ENCODE measurements around the gene AMOTL1. TPM values are rescaled to one million over a fixed set of nuclear protein-coding genes. Genes with fewer than 3 reads are reported as not detected.

Gene AMOTL1
- total and polyA plus RNA-seq, 11 donors = 6.2 to 76.0 (median 50.9) TPM

DNA sequence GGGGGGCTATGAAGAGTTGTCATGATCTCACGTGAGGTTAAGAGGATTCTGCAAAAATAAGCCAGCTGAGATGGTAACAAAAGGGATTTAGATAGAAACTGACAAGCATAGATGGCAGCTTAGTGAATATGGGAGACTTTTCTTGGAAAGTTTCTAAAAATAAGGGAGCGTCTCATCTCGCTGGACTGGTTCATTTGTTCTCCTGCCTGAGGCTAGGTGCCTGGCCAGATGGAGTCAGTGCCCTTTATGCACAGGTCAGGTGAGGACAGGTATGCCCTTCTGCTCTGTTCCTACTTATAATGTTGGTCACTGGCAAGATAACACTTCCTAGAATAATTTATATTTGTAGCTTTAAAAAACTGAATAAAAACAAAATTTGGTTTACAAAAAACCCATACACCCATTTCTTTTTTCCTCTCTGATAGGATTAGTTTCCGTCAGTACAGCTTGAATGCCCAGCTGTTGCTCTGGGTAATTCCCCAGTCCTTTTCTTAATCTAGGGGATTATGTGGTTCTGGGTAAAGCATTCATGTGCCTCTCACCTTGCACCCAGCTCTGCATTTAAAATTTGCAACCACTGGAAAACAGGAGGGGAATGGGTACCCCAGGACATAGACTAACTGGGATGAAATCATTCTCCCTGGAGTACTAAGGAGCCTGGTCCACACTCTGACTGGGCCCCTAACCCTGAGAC is 90.0 kb downstream of the AMOTL1 start:
- no peak for DNase-seq
- no peak for TF ChIP-seq POLR2A (IDR thresholded peaks at IDR 0.05)
- TF ChIP-seq, protein P1, sequence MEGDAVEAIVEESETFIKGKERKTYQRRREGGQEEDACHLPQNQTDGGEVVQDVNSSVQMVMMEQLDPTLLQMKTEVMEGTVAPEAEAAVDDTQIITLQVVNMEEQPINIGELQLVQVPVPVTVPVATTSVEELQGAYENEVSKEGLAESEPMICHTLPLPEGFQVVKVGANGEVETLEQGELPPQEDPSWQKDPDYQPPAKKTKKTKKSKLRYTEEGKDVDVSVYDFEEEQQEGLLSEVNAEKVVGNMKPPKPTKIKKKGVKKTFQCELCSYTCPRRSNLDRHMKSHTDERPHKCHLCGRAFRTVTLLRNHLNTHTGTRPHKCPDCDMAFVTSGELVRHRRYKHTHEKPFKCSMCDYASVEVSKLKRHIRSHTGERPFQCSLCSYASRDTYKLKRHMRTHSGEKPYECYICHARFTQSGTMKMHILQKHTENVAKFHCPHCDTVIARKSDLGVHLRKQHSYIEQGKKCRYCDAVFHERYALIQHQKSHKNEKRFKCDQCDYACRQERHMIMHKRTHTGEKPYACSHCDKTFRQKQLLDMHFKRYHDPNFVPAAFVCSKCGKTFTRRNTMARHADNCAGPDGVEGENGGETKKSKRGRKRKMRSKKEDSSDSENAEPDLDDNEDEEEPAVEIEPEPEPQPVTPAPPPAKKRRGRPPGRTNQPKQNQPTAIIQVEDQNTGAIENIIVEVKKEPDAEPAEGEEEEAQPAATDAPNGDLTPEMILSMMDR (IDR thresholded peaks at IDR 0.05) = no peak
- H3K36me3 ChIP-seq = peaks cover 0 to 100% (median 79%) of the 10 kb centered on the region in 9 donors
- intact Hi-C loops (cut with DNase I) = loop anchor here in 1 of 10 donors (5.0 kb wide), 1 partner anchor 66 kb away; no protein-coding TSS in a partner anchor
- 80 to 93% (median 88%) methylated on average over 4 of the region's 4 CpGs for whole genome bisulfite sequencing, 4 donors
- ATAC-seq = no peak
- no peak overlapping the region for H3K27ac ChIP-seq
- H3K27me3 ChIP-seq = no peaks in the 10 kb centered on the region
- no peaks in the 10 kb centered on the region for H3K9me3 ChIP-seq
- peaks cover 0 to 23% (median 5%) of the 10 kb centered on the region in 12 donors for H3K4me1 ChIP-seq
- no peak overlapping the region for H3K4me3 ChIP-seq

DNA sequence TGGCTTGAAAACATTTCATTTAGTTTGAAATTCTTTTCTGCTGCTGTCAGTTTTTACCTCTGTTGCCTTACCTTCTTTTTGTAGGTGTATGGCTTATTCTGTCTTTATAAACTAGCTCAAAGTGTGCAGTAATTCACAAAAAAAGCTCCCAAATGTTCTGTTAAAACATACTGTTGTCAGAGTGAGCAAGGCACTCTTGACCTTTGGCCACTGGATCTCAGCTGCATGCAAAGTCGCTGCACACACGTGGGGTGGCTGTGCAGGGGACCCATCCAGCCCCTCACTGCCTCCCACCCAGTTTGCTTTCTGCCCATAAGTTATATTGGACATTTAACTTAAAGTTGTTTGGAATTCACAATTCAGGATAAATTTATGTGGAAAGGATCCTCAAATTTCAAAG is 92.2 kb downstream of the AMOTL1 start:
- H3K9me3 ChIP-seq = no peaks in the 10 kb centered on the region
- H3K36me3 ChIP-seq = peaks cover 0 to 97% (median 71%) of the 10 kb centered on the region in 9 donors
- H3K4me1 ChIP-seq = peaks cover 0 to 12% (median 2%) of the 10 kb centered on the region in 12 donors
- intact Hi-C loops (cut with DNase I) = no loop called here
- no peak overlapping the region for H3K27ac ChIP-seq
- DNase-seq = no peak
- 89 to 95% (median 93%) methylated on average over 2 of the region's 2 CpGs for WGBS, 4 donors
- H3K4me3 ChIP-seq = no peak overlapping the region
- no peak for ATAC-seq
- H3K27me3 ChIP-seq = no peaks in the 10 kb centered on the region
- TF ChIP-seq, protein P1 (IDR thresholded peaks at IDR 0.05) = no peak
- no peak for TF ChIP-seq POLR2A (IDR thresholded peaks at IDR 0.05)

DNA sequence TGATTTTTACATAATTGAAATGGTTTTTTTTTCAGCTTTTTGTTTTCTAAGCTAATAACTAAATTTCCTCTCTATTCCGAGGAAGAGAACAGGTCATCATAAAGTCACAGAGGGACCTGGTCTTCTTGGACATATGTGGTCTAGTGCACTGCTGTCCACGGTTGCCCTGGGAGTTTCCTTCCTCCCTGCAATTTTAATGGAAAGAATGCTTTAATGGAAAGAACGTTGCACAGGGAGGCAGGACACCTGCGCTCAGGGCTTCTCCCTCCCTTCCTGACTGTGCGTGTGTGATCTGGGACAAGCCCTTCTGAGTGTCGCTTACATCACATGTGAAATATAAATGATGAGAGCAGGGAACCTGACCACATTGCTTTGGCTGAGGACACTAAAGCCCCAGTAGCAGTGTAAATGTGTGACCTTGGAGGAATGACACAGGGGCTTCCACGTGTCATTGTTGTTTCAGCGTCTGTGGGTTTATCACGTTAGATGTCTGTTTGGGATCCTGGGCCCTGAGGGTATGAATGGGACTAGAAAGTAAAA is 93.2 kb downstream of the AMOTL1 start:
- ATAC-seq (no peak), DNase-seq (no peak)
- Histone ChIP-seq H3K9me3 (no peaks in the 10 kb centered on the region), H3K27me3 (no peaks in the 10 kb centered on the region), H3K27ac (no peak overlapping the region), H3K4me3 (no peak overlapping the region), H3K4me1 (peaks cover 0 to 3% (median 0%) of the 10 kb centered on the region in 12 donors), H3K36me3 (peaks cover 0 to 97% (median 73%) of the 10 kb centered on the region in 9 donors)
- TF ChIP-seq POLR2A (IDR thresholded peaks at IDR 0.05) = no peak
- 73 to 90% (median 84%) methylated on average over 9 of the region's 9 CpGs for WGBS, 4 donors
- intact Hi-C loops (cut with DNase I) = no loop called here

DNA sequence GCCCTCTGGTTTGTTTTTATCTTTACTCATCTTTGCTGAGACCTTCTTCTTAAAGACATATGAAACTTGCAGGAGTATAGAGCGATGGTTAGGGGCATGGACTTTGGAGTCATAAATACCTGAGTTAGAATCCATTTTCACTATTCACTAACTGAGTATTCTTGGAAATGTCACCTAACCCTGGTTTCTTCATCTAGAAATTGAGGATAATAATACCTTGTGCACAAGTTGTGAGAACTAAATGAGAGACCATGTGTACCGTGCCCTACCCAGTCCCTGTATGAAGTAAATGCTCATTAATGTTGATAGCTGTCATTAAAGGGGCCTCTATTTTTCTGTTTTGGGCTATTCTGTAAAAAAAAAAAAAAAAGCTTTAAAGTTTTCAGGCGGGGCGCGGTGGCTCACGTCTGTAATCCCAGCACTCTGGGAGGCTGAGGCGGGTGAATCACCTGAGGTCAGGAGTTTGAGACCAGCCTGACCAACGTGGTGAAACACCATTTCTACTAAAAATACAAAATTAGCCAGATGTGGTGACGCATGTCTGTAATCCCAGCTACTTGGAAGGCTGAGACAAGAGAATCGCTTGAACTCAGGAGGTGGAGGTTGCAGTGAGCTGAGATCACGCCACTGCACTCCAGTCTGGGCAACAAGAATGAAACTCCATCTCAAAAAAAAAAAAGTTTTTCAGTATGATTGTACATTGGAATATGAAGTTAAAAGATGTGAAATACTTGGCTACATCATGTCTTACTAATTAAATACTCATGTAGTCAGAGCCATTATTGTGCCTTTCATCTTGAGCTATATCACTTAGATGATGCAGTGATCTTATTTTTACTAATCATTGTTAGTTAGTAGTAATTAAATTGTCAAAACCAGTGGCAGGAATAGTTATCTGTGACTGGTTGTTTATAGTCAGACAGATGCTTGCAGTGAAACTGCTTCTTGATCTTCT is 95.0 kb downstream of the AMOTL1 start:
- intact Hi-C loops (cut with DNase I) = no loop called here
- no peaks in the 10 kb centered on the region for H3K27me3 ChIP-seq
- no peak for ATAC-seq
- no peak for TF ChIP-seq POLR2A (IDR thresholded peaks at IDR 0.05)
- no peak for DNase-seq
- 90 to 92% (median 91%) methylated on average over 11 of the region's 11 CpGs for WGBS, 4 donors
- no peaks in the 10 kb centered on the region for H3K4me1 ChIP-seq
- H3K4me3 ChIP-seq = no peak overlapping the region
- H3K9me3 ChIP-seq = no peaks in the 10 kb centered on the region
- no peak overlapping the region for H3K27ac ChIP-seq
- H3K36me3 ChIP-seq = peaks cover 4 to 98% (median 72%) of the 10 kb centered on the region in 9 donors
